H54 (cell line): ENCODE data around the gene BCL2L11.
A peak's percentile ranks its signal among the peaks of the same experiment; 100 is the strongest.

ENCODE experiments used
- DNase-seq: peaks from one replicate; pipeline ENCODE4 v3.0.0; 2011; ENCODE audit warnings: low spot score, mixed read lengths; ENCODE audit not compliant: insufficient read length
- FAIRE-seq: peaks from 3 replicates; lab custom pipeline; 2011; peaks lifted over from hg19 to GRCh38; lab: Jason Lieb, UNC
- POLR2A ChIP-seq: IDR thresholded peaks from 2 replicates; pipeline ENCODE4 v1.6.1; 2011; ENCODE audit warnings: low read depth, mild to moderate bottlenecking, low read length

BCL2L11 gene

GRCh38 chr2:111173856-111174255 is 53.1 kb downstream of the BCL2L11 start:
- TF ChIP-seq POLR2A, result no peak
- FAIRE-seq (no peak), DNase-seq (no peak)

GRCh38 chr2:111175615-111176014 is 54.9 kb downstream of the BCL2L11 start:
- FAIRE-seq (no peak), DNase-seq (no peak)
- no peak for TF ChIP-seq POLR2A

- DNase-seq (peak; percentile 30), FAIRE-seq (no peak)
- no peak for TF ChIP-seq POLR2A
Measured at GRCh38 chr2:111176388-111176787, 55.7 kb downstream of the BCL2L11 start.

- no peak for TF ChIP-seq POLR2A
- FAIRE-seq, result no peak
- no peak for DNase-seq
Measured at GRCh38 chr2:111176867-111177266, 56.2 kb downstream of the BCL2L11 start.

- TF ChIP-seq POLR2A, result no peak
Measured at GRCh38 chr2:111178296-111178695, 57.6 kb downstream of the BCL2L11 start.

GRCh38 chr2:111178730-111179405 is 58.2 kb downstream of the BCL2L11 start:
- FAIRE-seq (peak; percentile 15), DNase-seq (peak; percentile 70)
- no peak for TF ChIP-seq POLR2A

More at GRCh38 chr2:111178296-111178695, 57.6 kb downstream of the BCL2L11 start:
- no peak for DNase-seq
- FAIRE-seq, result no peak

GRCh38 chr2:111182121-111182520 is 61.4 kb downstream of the BCL2L11 start:
- FAIRE-seq, result no peak
- no peak for TF ChIP-seq POLR2A
- DNase-seq, result no peak

GRCh38 chr2:111182740-111183139 is 62.0 kb downstream of the BCL2L11 start:
- FAIRE-seq (no peak), DNase-seq (no peak)
- TF ChIP-seq POLR2A, result no peak

GRCh38 chr2:111184725-111185310 is 64.1 kb downstream of the BCL2L11 start:
- TF ChIP-seq POLR2A, result no peak
- DNase-seq, result no peak
- FAIRE-seq, result no peak

GRCh38 chr2:111185361-111186022 is 64.8 kb downstream of the BCL2L11 start:
- TF ChIP-seq POLR2A, result no peak
- DNase-seq (no peak), FAIRE-seq (no peak)

GRCh38 chr2:111186121-111186715 is 65.5 kb downstream of the BCL2L11 start:
- FAIRE-seq (no peak), DNase-seq (no peak)
- TF ChIP-seq POLR2A, result no peak

- no peak for TF ChIP-seq POLR2A
- FAIRE-seq (no peak), DNase-seq (no peak)
Measured at GRCh38 chr2:111186933-111187332, 66.2 kb downstream of the BCL2L11 start.

- no peak for TF ChIP-seq POLR2A
- DNase-seq (no peak), FAIRE-seq (no peak)
Measured at GRCh38 chr2:111188681-111189080, 68.0 kb downstream of the BCL2L11 start.

GRCh38 chr2:111189106-111189505 is 68.4 kb downstream of the BCL2L11 start:
- FAIRE-seq (no peak), DNase-seq (no peak)
- no peak for TF ChIP-seq POLR2A
